B cell (primary cell): ENCODE data around the gene ADGRA1.

Experiments used
- EZH2 ChIP-seq: IDR thresholded peaks from 2 replicates; pipeline ENCODE4 v1.6.1; 2012; ENCODE audit warnings: borderline replicate concordance, low read depth, mild to moderate bottlenecking, moderate library complexity, low read length; ENCODE audit not compliant: insufficient read depth, poor library complexity, severe bottlenecking
- TF ChIP-seq, protein P1 (sequence below): fragments of 200-600 bp; IDR thresholded peaks from one replicate; pipeline ENCODE4 v1.8.0; 2022; ENCODE audit warnings: antibody characterized with exemption, mild to moderate bottlenecking

DNA sequence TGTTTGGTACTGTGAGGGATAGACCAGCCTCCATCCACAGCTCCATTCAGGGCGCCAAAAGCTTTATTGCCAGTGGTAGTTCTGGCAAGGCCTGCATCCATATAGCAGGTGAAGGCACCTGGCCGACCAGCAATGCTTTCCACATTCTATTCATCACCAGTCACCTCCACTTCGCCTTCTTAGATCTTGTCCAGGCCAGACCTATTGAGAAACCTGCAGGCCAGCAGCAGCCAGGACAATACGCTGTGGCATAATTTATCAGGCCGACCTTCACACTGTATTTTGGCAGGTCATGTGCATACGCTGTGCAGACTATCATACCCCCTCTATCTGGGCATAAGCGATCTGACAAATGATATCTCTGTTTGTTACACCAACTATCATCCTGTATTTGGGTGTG, 57.0 kb downstream of the ADGRA1 start:
- TF ChIP-seq, protein P1, sequence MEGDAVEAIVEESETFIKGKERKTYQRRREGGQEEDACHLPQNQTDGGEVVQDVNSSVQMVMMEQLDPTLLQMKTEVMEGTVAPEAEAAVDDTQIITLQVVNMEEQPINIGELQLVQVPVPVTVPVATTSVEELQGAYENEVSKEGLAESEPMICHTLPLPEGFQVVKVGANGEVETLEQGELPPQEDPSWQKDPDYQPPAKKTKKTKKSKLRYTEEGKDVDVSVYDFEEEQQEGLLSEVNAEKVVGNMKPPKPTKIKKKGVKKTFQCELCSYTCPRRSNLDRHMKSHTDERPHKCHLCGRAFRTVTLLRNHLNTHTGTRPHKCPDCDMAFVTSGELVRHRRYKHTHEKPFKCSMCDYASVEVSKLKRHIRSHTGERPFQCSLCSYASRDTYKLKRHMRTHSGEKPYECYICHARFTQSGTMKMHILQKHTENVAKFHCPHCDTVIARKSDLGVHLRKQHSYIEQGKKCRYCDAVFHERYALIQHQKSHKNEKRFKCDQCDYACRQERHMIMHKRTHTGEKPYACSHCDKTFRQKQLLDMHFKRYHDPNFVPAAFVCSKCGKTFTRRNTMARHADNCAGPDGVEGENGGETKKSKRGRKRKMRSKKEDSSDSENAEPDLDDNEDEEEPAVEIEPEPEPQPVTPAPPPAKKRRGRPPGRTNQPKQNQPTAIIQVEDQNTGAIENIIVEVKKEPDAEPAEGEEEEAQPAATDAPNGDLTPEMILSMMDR: no peak
- no peak for TF ChIP-seq EZH2
